Posterior vena cava (tissue), 2 donors: ENCODE results near the gene ATXN10. TPM values are rescaled to one million over a fixed set of nuclear protein-coding genes. Genes with fewer than 3 reads are reported as not detected.
"Not testable (repeated sequence)": the region's sequence is repeated elsewhere in the genome, so short reads cannot be mapped to it uniquely, and the experiment has no call there.

ENCODE experiments used
- DNase-seq: peaks from one replicate; pipeline ENCODE4 v3.0.0-alpha.2; 2020; ENCODE audit warnings: low spot score
- intact Hi-C, 2 donors: fragments of 100-400 bp; cut with DNase I; formaldehyde crosslinking; loops; one replicate each; pipeline versions ENCODE4 v1.14.1 to v1.14.2; 2022 to 2023
- total RNA-seq, 2 donors: library from RNA; stranded (reverse); fragmentation: NEBNext Ultra II Directional; extraction: Animal tissue kit (Norgen Biotek cat#: 25700); gene quantifications; one replicate each; pipeline ENCODE4 v1.2.1, GENCODE V29; 2021
- donor health status: DM: yes; HTN: yes; CAD: no.
- donor health status: DM: yes; HTN: yes; CAD: no.

The ATXN10 gene
- total RNA-seq, 2 donors from 2014 or later, result 108 to 117 TPM

- DNase-seq, result no peak
- intact Hi-C loops, result no loop called here
These were observed 102.5 kb downstream of the ATXN10 start for GRCh38 chr22:45774001-45774670.

GRCh38 chr22:45775062-45775461 is 103.4 kb downstream of the ATXN10 start:
- DNase-seq, result no peak
- intact Hi-C loops, result no loop called here

GRCh38 chr22:45775569-45776312 is 104.1 kb downstream of the ATXN10 start:
- intact Hi-C loops, result no loop called here
- DNase-seq, result no peak

GRCh38 chr22:45776313-45776585 is 104.6 kb downstream of the ATXN10 start:
- intact Hi-C loops, result no loop called here
- DNase-seq, result no peak

- intact Hi-C loops, result no loop called here
- DNase-seq, result no peak
These were observed 105.6 kb downstream of the ATXN10 start for GRCh38 chr22:45777046-45777851.

- intact Hi-C loops, result no loop called here
- DNase-seq, result no peak
These were observed 106.3 kb downstream of the ATXN10 start for GRCh38 chr22:45777852-45778375.

- intact Hi-C loops, result no loop called here
These were observed 109.8 kb downstream of the ATXN10 start for GRCh38 chr22:45781459-45781858.

GRCh38 chr22:45781966-45782365 is 110.3 kb downstream of the ATXN10 start:
- DNase-seq, result no peak
- intact Hi-C loops, result no loop called here

More at GRCh38 chr22:45781459-45781858, 109.8 kb downstream of the ATXN10 start:
- no peak for DNase-seq

GRCh38 chr22:45783021-45783420 is 111.4 kb downstream of the ATXN10 start:
- DNase-seq, result no peak
- intact Hi-C loops, result no loop called here

GRCh38 chr22:45783690-45784089 is 112.1 kb downstream of the ATXN10 start:
- intact Hi-C loops, result no loop called here
- DNase-seq, result no peak

GRCh38 chr22:45784357-45785277 is 113.0 kb downstream of the ATXN10 start:
- intact Hi-C loops, result no loop called here
- DNase-seq, result no peak

- intact Hi-C loops, result no loop called here
- DNase-seq, result no peak
These were observed 113.8 kb downstream of the ATXN10 start for GRCh38 chr22:45785458-45785857.

GRCh38 chr22:45786726-45787125 is 115.1 kb downstream of the ATXN10 start:
- no peak for DNase-seq

GRCh38 chr22:45787759-45788158 is 116.1 kb downstream of the ATXN10 start:
- intact Hi-C loops, result no loop called here
- DNase-seq, result no peak

More at GRCh38 chr22:45786726-45787125, 115.1 kb downstream of the ATXN10 start:
- intact Hi-C loops, result no loop called here

GRCh38 chr22:45788522-45788921 is 116.9 kb downstream of the ATXN10 start:
- intact Hi-C loops, result no loop called here
- no peak for DNase-seq

- DNase-seq, result no peak
These were observed 118.8 kb downstream of the ATXN10 start for GRCh38 chr22:45790401-45790800.

GRCh38 chr22:45793161-45793560 is 121.5 kb downstream of the ATXN10 start:
- DNase-seq, result no peak
- intact Hi-C loops, result no loop called here

More at GRCh38 chr22:45790401-45790800, 118.8 kb downstream of the ATXN10 start:
- intact Hi-C loops, result no loop called here

GRCh38 chr22:45793892-45794291 is 122.3 kb downstream of the ATXN10 start:
- no peak for DNase-seq
- intact Hi-C loops, result no loop called here

GRCh38 chr22:45796009-45796408 is 124.4 kb downstream of the ATXN10 start:
- intact Hi-C loops, DNase-seq: not testable (repeated sequence)
